A172 (cell line): ENCODE measurements around the gene PSAPL1. TPM values are rescaled to one million over a fixed set of nuclear protein-coding genes. Genes with fewer than 3 reads are reported as not detected.

Experiments used
- DNase-seq: peaks from one replicate; pipeline ENCODE4 v3.0.0-alpha.2; 2015; ENCODE audit warnings: low spot score
- total RNA-seq: library from RNA; depleted of rRNA; stranded (reverse); fragments of >200 nt; shearing (Covaris generic); gene quantifications from 2 replicates; pipeline ENCODE4 v1.2.3, GENCODE V29; 2014; rRNA removed

Gene PSAPL1, protein sequence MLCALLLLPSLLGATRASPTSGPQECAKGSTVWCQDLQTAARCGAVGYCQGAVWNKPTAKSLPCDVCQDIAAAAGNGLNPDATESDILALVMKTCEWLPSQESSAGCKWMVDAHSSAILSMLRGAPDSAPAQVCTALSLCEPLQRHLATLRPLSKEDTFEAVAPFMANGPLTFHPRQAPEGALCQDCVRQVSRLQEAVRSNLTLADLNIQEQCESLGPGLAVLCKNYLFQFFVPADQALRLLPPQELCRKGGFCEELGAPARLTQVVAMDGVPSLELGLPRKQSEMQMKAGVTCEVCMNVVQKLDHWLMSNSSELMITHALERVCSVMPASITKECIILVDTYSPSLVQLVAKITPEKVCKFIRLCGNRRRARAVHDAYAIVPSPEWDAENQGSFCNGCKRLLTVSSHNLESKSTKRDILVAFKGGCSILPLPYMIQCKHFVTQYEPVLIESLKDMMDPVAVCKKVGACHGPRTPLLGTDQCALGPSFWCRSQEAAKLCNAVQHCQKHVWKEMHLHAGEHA
- total RNA-seq = 0.02 TPM in 1 of 2 replicates, not detected in the other

DNA sequence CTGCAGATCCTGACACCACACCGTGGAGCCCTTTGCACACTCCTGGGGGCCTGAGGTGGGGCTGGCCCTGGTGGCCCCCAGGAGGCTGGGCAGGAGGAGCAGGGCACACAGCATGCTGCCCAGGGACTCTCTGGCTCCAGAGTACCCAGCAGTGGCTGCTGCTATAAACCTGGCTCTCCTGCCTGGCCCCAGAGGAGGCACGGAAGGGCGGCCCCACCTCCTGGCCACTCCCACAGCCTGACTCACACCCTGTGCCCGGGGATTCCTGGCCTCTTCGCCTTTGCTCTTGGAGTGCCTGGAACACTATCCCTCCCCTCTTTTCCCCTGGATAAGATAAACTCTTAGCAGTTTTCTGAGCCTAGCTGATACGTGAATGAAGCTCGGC, at the start of gene PSAPL1:
PSAPL1 (minus strand) TSS at position 165 of the 385 bp plus-strand sequence; CDS start at position 114, 51 bp downstream.
- peak; percentile 60 for DNase-seq

- no peak for DNase-seq
These were observed 46.5 kb upstream of the PSAPL1 start for GRCh38 chr4:7481227-7481626.

GRCh38 chr4:7480423-7480822, 45.7 kb upstream of the PSAPL1 start:
- DNase-seq = no peak

DNA sequence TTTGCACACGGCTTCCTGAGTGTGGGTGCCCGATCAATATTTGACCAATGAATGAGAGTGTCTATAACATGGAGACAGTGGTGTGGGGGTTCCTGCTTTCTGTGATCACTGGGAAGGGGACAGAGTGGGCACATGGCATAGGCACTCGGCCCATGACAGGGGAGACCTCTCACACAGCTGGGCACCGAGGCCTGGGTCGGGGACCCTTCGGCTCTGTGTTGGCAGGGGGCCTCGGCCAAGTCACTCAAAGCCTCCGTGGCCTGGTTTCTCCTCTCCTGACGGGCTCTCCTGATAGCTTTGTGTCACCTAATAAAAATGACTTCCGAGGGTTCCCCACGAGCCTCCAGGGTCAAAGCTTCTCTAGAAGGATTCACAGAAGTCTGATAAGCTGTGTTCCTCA, 43.9 kb upstream of the PSAPL1 start:
- DNase-seq = no peak

DNA sequence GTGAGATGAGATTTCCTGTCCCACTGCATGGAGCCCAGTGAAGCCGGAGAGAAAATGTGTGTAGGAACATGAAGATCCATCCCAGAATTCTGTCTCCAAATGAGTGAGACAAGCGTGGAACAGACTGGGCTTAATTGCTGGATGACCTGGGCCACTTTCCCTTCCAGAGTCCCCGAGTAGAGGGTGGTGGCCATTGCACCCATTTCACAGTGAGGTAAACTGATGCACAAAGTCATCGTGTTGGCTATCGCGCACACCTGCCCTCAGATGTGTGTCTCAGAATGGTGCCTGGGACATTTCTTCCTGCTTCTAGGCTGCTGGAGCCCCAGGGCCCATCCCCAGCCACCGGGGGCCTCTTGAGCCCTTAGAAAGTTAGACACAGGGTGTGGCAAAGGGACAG, 43.0 kb upstream of the PSAPL1 start:
- DNase-seq = no peak

DNA sequence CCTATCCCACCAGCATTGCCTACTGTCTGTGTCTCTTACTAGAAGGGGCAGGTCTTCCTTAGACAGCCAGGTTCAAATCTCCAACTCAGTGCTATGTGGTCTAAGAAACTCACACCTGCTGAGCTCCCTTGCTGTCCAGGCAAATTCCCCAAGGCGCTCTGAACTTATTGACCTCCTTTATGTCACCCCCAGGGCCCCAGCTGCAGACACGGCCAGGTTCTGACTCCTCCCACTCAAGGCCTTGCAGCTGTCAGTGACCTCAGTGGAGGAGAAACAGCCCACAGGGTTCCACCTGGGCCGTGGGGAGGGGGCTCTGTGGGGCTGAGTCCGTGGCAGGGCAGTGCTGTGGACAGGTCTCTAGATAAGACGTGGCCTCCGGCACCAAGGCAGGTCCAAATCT, 42.1 kb upstream of the PSAPL1 start:
- no peak for DNase-seq

GRCh38 chr4:7475207-7475606, 40.5 kb upstream of the PSAPL1 start:
- no peak for DNase-seq

- no peak for DNase-seq
These were observed 39.6 kb upstream of the PSAPL1 start for GRCh38 chr4:7474320-7474719.

DNA sequence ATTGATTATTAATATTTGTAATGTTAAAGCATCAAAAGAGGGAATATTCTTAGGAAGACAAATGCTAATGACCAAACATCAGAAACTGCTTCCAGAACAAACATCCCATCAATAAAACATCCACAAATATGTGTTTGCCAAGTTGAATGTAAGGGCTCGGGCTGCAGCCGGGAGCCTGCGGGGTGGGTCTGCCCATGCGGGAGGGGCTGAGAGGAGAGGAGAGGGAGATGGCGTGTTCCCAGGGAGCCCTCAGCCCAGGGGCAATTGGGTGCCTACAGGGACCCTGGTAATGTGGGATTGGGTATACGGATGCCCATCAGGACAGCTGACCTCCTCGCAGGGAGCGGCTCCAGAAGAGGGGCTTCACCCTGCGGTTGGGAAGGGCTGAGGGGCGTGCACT, 38.4 kb upstream of the PSAPL1 start:
- no peak for DNase-seq

DNA sequence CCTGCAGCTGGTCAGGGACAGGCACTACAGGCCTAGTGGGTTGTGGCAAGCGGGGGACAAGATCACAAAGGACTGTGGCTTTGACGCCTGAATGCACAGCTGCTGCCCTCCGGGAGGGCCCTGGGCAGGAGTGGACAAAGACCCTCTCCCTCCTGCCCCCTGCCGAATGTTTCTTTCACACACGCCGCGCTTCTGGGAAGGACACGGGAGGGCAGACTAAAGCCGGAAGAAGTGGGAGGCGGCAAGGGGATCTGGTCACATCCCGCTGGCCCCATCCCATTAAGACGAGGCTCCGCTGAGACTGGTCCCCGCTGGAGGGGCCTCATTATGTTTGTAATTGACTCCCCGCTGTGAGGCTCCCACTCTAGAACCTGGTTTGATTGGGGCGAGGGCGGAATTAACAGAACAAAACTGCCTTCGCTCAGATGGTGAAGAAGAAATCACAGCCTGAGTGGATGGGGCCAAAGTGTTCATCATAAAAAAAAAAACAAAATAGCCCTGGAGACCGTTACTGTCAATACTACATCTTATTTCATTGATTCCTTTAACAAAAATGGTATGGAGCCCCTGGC, 37.8 kb upstream of the PSAPL1 start:
- DNase-seq = no peak

- no peak for DNase-seq
These were observed 35.9 kb upstream of the PSAPL1 start for GRCh38 chr4:7470522-7471128.

GRCh38 chr4:7470111-7470510, 35.4 kb upstream of the PSAPL1 start:
- no peak for DNase-seq

DNA sequence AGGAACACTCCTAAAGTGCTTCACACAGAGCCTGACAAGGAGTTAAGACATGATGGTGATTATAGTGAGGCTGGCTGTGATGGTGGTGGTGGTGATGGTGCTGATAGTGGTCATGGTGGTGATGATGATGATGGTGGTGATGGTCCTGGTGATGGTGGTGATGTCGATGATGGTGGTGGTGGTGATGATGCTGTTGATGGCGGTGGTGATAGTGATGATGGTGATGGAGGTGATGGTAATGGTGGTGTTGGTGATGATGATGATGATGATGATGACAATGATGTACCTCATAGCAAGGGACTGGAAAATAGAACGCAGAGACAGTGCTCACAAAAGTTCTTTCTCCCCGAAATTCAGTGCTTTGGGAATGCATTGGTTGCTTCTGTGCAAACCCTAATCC, 34.3 kb upstream of the PSAPL1 start:
- DNase-seq = no peak

GRCh38 chr4:7467471-7467870, 32.7 kb upstream of the PSAPL1 start:
- no peak for DNase-seq

DNA sequence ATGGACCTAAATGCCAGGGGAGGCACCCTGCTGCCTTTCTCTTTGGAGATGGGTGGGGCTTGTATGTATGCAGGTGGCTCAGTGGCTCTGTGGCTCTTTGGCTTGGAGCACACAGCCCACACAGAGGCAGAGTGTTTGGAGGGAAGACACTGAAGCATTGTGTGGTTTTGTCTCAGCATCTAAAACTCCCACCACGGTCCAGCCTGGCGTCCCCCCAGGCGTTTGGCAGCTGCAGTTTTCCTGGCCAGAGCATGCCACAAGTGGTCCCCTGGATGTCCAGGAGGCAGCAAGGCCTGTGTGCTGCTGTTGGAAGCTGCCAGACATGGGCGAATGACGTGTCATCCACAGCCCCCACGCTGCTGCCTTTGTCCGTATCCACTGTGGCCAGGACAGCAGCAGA, 32.2 kb upstream of the PSAPL1 start:
- no peak for DNase-seq

- no peak for DNase-seq
These were observed 31.5 kb upstream of the PSAPL1 start for GRCh38 chr4:7466215-7466614.

DNA sequence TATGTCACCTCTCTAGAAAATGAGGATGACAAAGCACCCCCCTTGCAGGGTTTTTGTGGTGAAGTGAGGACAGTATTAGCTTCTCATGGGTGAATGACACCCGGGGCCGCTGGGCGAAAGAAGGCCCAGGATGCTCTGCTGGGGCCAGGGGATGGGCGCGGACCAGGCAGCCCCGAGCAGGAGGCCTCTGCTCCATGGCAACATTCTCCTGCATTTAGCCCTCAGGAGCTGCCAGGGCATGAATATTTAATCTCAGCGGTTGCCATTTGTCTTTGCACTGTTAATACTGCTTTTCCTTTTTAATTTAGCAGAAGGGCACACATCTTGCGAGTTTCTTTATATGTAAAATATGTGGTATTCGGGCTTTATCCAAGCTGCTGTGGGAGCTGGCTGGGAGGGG, 30.3 kb upstream of the PSAPL1 start:
- DNase-seq = no peak

DNA sequence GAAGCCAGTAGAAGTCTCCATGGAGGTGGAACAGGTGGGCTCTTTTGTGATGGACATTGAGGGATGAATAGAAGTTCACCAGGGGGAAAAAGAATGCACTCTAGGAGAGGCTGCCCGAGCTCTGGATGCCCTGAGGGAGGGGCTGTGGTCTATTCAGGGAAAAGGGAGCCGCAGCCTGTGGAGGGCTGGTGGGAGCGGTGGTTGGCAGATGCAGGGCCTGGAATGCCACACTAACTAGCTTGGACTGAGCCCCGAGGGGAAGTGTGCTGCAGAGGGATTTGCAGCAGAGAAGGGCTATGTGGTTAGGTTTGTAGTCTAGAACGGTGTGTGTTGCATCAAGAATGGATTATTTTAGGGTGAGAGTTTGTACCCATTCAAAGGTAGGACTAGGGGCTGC, 29.5 kb upstream of the PSAPL1 start:
- DNase-seq = no peak

- DNase-seq = no peak
These were observed 29.0 kb upstream of the PSAPL1 start for GRCh38 chr4:7463566-7464258.

- DNase-seq = peak; percentile 68
These were observed 27.8 kb upstream of the PSAPL1 start for GRCh38 chr4:7462509-7462971.

GRCh38 chr4:7461230-7461629, 26.5 kb upstream of the PSAPL1 start:
- DNase-seq = no peak

GRCh38 chr4:7460566-7460965, 25.8 kb upstream of the PSAPL1 start:
- no peak for DNase-seq
